MM.1S (cell line): ENCODE measurements around the gene INTS15.

ENCODE experiments used
- DNase-seq: peaks from one replicate; pipeline ENCODE4 v3.0.0-alpha.2; 2015
- H2AFZ ChIP-seq: fragments of 300-600 bp; sonication (generic); 2 replicates; pipeline ENCODE4 v1.6.0; 2016; ENCODE audit warnings: antibody characterized with exemption, low read length
- H3F3A ChIP-seq: fragments of 300-600 bp; sonication (generic); 2 replicates; pipeline ENCODE4 v1.6.1; 2016; ENCODE audit warnings: mild to moderate bottlenecking, antibody characterized with exemption, low read length, moderate library complexity, mixed read lengths; ENCODE audit not compliant: insufficient read depth
- H3K27ac ChIP-seq: fragments of 300-600 bp; sonication (generic); 2 replicates; pipeline ENCODE4 v1.5.1; 2016; ENCODE audit warnings: mild to moderate bottlenecking, low read length
- H3K27me3 ChIP-seq: fragments of 300-600 bp; sonication (generic); replicated peaks from 2 replicates; pipeline ENCODE4 v1.6.0; 2016; ENCODE audit warnings: low read length; ENCODE audit not compliant: insufficient read depth
- H3K36me3 ChIP-seq: fragments of 300-600 bp; sonication (generic); replicated peaks from 2 replicates; pipeline ENCODE4 v1.6.1; 2016; ENCODE audit warnings: mild to moderate bottlenecking, low read length, mixed read lengths; ENCODE audit not compliant: insufficient read depth
- H3K4me1 ChIP-seq: fragments of 300-600 bp; sonication (generic); 2 replicates; pipeline ENCODE4 v1.6.1; 2016; ENCODE audit warnings: low read length, mixed read lengths
- H3K4me2 ChIP-seq: fragments of 300-600 bp; sonication (generic); 2 replicates; pipeline ENCODE4 v1.6.0; 2016; ENCODE audit warnings: low read depth, low read length
- H3K4me3 ChIP-seq: fragments of 300-600 bp; sonication (generic); 2 replicates; pipeline ENCODE4 v1.5.1; 2016; ENCODE audit warnings: low read length, mixed read lengths
- H3K79me2 ChIP-seq: fragments of 300-600 bp; sonication (generic); 2 replicates; pipeline ENCODE4 v1.6.1; 2016; ENCODE audit warnings: mixed run types, low read length, mixed read lengths
- H3K9ac ChIP-seq: fragments of 300-600 bp; sonication (generic); 2 replicates; pipeline ENCODE4 v1.6.1; 2016; ENCODE audit warnings: low read length, mixed read lengths
- H3K9me2 ChIP-seq: fragments of 300-600 bp; sonication (generic); replicated peaks from 2 replicates; pipeline ENCODE4 v1.6.1; 2016; ENCODE audit warnings: mild to moderate bottlenecking, low read length, mixed read lengths; ENCODE audit not compliant: insufficient read depth
- H3K9me3 ChIP-seq: fragments of 300-600 bp; sonication (generic); replicated peaks from 2 replicates; pipeline ENCODE4 v1.6.1; 2016; ENCODE audit warnings: mild to moderate bottlenecking, low read length, mixed read lengths; ENCODE audit not compliant: insufficient read depth
- H4K20me1 ChIP-seq: fragments of 300-600 bp; sonication (generic); 2 replicates; pipeline ENCODE4 v1.6.1; 2016; ENCODE audit warnings: mild to moderate bottlenecking, low read length, moderate library complexity, mixed read lengths; ENCODE audit not compliant: insufficient read depth
- EZH2 ChIP-seq: fragments of 300-600 bp; sonication (generic); optimal IDR thresholded peaks from 2 replicates; pipeline ENCODE3; 2017; ENCODE audit warnings: low read depth, mild to moderate bottlenecking, antibody characterized with exemption, low read length, mixed read lengths
- EZH2phosphoT487 ChIP-seq: fragments of 300-600 bp; sonication (generic); IDR thresholded peaks from 2 replicates; pipeline ENCODE4 v1.6.1; 2018; ENCODE audit warnings: antibody characterized with exemption, low read length
- TF ChIP-seq, protein P1 (sequence below): fragments of 300-600 bp; sonication (generic); IDR thresholded peaks from 2 replicates; pipeline ENCODE4 v1.5.1; 2016; ENCODE audit warnings: antibody characterized with exemption, low read length, mixed read lengths

INTS15 gene

DNA sequence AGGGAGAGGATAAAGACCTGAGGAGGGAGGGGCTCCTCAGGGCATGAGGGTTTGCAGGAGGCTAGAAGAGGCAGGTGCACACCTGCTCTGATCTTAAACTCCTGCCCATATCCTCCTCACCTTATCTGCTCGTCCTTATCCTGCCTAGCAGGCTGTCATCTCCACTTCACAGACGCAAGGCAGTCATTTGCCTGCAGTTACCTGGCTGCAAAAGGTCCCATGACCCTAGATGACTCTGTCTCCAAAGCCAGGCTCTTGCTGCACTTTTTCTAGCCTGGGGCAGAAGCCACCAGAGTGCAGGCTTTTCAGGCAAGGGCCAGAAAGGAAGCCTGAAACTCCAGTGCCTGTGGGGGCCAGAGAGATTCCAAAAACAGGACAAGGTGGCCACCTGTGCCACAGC is 23.9 kb downstream of the INTS15 start:
- no peaks in the 10 kb centered on the region for H4K20me1 ChIP-seq
- no peak overlapping the region for H3K4me3 ChIP-seq
- no peaks in the 10 kb centered on the region for H3K9me2 ChIP-seq
- no peak overlapping the region for H2AFZ ChIP-seq
- H3F3A ChIP-seq: no peaks in the 10 kb centered on the region
- no peaks in the 10 kb centered on the region for H3K9me3 ChIP-seq
- no peaks in the 10 kb centered on the region for H3K27me3 ChIP-seq
- H3K9ac ChIP-seq: no peak overlapping the region
- TF ChIP-seq EZH2 (no peak), EZH2phosphoT487 (no peak)
- TF ChIP-seq, protein P1, sequence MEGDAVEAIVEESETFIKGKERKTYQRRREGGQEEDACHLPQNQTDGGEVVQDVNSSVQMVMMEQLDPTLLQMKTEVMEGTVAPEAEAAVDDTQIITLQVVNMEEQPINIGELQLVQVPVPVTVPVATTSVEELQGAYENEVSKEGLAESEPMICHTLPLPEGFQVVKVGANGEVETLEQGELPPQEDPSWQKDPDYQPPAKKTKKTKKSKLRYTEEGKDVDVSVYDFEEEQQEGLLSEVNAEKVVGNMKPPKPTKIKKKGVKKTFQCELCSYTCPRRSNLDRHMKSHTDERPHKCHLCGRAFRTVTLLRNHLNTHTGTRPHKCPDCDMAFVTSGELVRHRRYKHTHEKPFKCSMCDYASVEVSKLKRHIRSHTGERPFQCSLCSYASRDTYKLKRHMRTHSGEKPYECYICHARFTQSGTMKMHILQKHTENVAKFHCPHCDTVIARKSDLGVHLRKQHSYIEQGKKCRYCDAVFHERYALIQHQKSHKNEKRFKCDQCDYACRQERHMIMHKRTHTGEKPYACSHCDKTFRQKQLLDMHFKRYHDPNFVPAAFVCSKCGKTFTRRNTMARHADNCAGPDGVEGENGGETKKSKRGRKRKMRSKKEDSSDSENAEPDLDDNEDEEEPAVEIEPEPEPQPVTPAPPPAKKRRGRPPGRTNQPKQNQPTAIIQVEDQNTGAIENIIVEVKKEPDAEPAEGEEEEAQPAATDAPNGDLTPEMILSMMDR: no peak
- DNase-seq: no peak
- no peaks in the 10 kb centered on the region for H3K36me3 ChIP-seq
- H3K79me2 ChIP-seq: no peaks in the 10 kb centered on the region
- no peaks in the 10 kb centered on the region for H3K4me1 ChIP-seq
- H3K4me2 ChIP-seq: no peak overlapping the region
- no peak overlapping the region for H3K27ac ChIP-seq

DNA sequence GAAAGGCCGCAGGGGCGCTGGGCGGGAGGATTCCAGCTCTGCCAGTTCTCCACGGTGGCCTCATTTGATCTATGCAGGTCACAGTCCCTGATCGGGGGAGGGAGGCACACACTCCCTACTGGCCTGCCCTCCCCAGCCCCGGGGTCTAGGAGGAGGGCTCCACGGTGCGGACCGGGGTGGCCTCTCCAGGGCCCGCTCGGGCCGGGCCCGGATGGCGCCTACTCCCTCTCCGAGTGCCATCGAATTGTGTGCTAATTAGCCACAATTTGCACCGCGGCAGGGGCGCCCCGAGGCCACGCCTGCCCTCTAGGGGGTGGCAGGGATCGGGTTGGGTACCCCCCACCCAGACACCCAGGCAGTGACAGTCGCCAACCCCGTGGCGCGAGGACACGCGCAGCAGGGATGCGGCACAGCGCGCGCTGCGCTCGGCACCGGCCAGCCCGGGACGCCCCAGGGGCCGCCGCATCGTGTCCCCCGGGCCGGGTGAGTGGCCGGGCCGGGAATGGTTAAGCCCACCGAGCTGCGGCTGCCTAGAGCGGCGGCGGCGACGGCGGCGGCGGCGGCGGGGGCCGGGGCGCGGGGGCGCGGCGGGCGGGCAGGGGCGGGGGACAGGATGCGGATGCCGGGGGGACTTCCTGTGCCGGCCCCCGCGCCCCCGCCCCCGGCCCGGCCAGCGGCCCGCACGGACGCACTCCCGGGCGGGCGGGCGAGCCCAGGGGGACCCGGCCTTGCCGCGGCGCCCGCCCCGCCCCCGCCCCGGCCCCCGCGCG is 25.3 kb downstream of the INTS15 start, which contains the start of gene ZNF853:
TSS of gene ZNF853 (plus strand) at position 658 of the 770 bp plus-strand sequence. CDS start 565 bp downstream, outside the sequence.
- DNase-seq: no peak
- Histone ChIP-seq H3K9me2 (no peaks in the 10 kb centered on the region), H3K4me2 (no peak within 1 kb of the TSS), H2AFZ (no peak within 1 kb of the TSS), H4K20me1 (no peaks in the 10 kb centered on the region), H3K9ac (no peak within 1 kb of the TSS), H3F3A (0 out of 2 replicates have a peak, but pooled peaks cover 6% of the 10 kb centered on the region), H3K9me3 (no peaks in the 10 kb centered on the region), H3K4me1 (peaks cover 7% of the 10 kb centered on the region), H3K27me3 (no peaks in the 10 kb centered on the region), H3K79me2 (no peaks in the 10 kb centered on the region), H3K36me3 (no peaks in the 10 kb centered on the region), H3K4me3 (no peak within 1 kb of the TSS), H3K27ac (no peak within 1 kb of the TSS)
- TF ChIP-seq, protein P1: no peak
- no peak for TF ChIP-seq EZH2phosphoT487
- TF ChIP-seq EZH2: no peak

DNA sequence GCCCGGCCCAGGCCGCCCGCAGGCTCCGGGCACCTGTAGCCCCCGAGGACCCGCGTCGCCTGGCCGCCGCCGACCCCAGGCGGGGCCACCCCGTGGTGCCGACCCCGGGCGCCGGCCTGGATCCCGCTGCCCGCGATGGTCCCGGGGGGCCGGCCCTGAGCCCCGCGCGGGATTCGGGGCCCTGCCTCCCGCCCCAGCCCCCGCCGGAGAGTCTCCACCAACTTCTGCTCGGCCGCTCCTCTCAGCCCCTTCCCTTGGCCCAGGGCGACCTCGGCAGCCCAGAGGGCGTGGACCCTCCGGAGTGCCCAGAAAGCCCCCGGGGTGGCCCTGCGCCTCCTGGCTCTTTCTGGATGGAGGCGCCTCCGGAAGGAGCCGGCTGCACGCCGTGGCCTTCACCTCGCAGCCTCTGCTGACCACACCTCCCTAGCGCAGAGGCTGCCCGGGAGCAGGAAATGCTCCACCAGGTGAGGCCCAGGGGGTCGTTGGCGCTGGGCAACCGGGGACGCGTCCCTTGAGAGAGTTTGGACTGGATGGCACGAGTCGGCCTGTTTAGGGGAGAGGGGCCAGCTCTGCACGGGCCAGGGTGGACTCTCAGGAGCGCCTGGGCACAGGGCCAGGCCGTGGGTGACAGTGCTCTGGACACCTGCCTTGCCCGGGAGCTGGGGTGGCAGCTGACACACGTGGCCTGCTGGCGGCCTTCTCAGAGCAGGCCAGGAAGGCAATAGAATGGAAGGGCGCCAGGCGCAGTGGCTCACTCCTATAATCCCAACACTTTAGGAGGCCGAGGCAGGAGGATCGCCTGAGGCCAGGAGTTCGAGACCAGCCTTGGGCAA is 26.1 kb downstream of the INTS15 start:
- Histone ChIP-seq H3K4me3 (no peak overlapping the region), H3K79me2 (no peaks in the 10 kb centered on the region), H3K9me2 (no peaks in the 10 kb centered on the region), H3K4me2 (no peak overlapping the region), H3K36me3 (no peaks in the 10 kb centered on the region), H3K4me1 (peaks cover 15% of the 10 kb centered on the region), H3K9ac (no peak overlapping the region), H2AFZ (no peak overlapping the region), H3K27me3 (no peaks in the 10 kb centered on the region), H3K9me3 (no peaks in the 10 kb centered on the region), H4K20me1 (no peaks in the 10 kb centered on the region), H3F3A (0 out of 2 replicates have a peak, but pooled peaks cover 6% of the 10 kb centered on the region), H3K27ac (no peak overlapping the region)
- no peak for DNase-seq
- no peak for TF ChIP-seq EZH2phosphoT487
- TF ChIP-seq, protein P1: no peak
- TF ChIP-seq EZH2: no peak
